Upper lobe of left lung (tissue), 4 donors: ENCODE data around the gene GDE1.

ENCODE experiments used
- CTCF ChIP-seq, 6 experiments: fragments of 450-650 bp in 4 of 6; fragments of 200-600 bp in 2 of 6; sonication (generic) in 2 of 6; IDR thresholded peaks; one replicate each; pipeline ENCODE4 v1.5.1; 2016 to 2019; ENCODE audit warnings: antibody characterized with exemption in 6 of 6
- POLR2A ChIP-seq, 4 donors: fragments of 450-650 bp; IDR thresholded peaks; one replicate each; pipeline ENCODE4 v1.5.1; 2016 to 2017; ENCODE audit warnings: antibody characterized with exemption in 4 of 4, mild to moderate bottlenecking in 2 of 4

- TF ChIP-seq POLR2A (IDR thresholded peaks at IDR 0.05) (no peak), CTCF (IDR thresholded peaks at IDR 0.05) (no peak)
Observed at GRCh38 chr16:19549673-19550072, 27.8 kb upstream of the GDE1 start.
